Left forelimb (tissue), 1 donor: ENCODE data around the gene CEP170.
"Not testable (repeated sequence)": the region's sequence is repeated elsewhere in the genome, so short reads cannot be mapped to it uniquely, and the experiment has no call there.

ENCODE experiments used
- DNase-seq: peaks from one replicate; pipeline ENCODE4 v3.0.0-alpha.2; 2018; ENCODE audit warnings: low spot score

Gene CEP170

DNA sequence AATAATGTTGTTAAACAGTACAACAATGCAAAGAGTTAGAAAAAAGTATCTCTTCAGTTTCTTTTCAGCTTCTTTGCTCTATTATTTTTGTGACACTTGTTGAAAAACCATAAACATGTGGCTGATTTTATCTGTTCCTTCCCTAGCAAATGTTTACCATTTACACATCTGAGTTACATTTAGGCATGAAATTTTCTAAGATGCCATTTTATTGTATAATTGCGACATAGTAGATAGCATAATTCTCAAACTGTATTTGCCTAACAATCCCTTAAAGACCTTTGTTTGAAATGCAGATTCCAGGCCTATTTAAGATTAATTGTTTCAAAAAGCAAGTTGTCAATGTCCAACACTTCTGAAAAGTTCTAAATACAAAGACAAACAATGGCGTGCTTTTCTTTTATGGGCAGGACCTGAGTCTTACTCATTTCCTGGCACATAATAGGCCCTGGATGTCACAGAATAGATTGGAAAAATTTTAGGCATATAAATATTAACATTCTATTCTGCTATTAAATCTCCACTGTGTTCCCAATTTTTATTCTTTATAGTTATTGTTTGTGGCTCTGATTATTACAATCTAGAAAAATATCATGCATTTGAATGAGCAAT, 81.2 kb downstream of the CEP170 start:
- DNase-seq = not testable (repeated sequence)

- not testable (repeated sequence) for DNase-seq
These were observed 90.2 kb downstream of the CEP170 start for GRCh38 chr1:243164911-243165310.

DNA sequence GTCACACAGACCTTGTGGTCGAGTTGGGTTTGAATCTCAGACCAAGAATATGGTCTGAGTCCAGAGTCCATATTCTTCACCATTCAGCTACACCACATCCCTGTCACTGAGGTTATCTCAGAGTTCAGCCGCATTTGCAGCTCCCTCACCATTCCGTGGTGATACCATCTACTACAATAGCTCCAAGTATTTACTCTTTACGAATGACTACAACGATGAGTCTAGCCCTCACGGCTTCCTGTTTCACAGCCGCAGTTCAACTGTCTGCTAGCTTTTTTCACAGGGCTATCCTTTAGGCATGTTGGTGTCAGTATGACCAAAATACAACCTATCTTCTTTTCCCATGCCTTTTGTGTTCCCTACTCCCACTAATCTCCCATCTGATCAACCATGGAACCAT, 104.2 kb downstream of the CEP170 start:
- not testable (repeated sequence) for DNase-seq

GRCh38 chr1:243149120-243149519, 106.0 kb downstream of the CEP170 start:
- DNase-seq = not testable (repeated sequence)

GRCh38 chr1:243147351-243147750, 107.7 kb downstream of the CEP170 start:
- not testable (repeated sequence) for DNase-seq

DNA sequence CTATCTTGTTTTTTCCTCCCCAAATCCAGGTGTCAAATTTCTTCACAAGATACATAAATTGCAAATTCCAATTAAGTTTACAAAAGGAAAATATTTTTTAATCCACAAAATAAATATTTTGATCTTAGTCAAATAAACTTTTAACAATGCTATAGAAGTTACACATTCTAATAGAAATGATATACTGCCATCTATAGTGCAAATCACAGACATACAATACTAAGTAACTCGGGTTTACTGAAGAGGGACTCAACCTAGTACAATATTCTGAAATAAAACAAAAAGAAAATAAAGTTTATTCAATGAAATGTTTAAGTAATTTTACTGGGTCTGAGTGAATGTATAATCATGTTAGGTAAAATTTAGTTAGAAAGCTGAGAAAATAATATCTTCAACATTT, 114.6 kb downstream of the CEP170 start:
- not testable (repeated sequence) for DNase-seq

DNA sequence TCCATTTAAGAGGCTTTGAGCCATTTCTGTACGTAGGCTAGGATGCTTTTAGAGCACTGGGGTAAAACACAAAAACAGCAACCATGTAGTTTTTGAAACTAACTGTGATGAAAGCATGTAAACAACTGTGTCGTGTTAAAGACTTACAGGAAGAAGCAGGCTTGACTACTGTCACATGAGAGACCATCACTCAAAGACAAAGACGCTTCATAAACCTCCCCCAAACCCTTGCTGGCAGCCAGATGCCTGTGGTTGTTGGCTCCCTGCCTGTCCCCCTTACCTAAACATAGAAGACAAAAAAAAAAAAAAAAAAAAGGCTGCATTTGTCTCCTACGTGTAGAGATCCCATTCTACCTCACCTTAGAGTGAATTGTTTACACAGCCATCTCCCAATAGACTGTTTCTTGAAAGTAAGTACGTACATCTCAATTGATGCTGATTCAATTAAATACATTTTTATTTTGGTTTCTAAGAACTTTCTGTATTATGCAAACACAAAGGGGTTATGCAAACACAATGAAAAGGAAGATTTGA, 132.1 kb downstream of the CEP170 start:
- not testable (repeated sequence) for DNase-seq

DNA sequence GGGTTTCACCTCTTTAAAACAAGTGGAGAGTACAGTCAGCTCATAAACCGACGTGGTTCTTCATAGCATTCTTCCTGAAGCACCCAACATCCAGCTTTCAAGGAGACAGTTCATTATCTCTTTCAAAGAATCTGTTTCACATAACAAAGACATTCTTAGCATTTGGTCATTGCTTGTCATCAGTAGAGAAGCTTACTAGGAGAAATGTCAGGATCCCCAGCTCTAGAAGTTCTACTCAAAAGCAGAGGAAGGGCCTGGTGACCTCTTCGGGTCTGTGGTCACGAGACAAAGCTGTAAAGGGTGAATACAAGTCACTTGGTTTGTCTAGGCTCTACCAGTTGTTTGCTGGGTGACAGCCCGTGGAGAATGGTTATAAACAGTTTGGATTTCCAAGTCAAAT, 133.1 kb downstream of the CEP170 start:
- not testable (repeated sequence) for DNase-seq

- not testable (repeated sequence) for DNase-seq
These were observed 136.3 kb downstream of the CEP170 start for GRCh38 chr1:243118601-243119322.

GRCh38 chr1:243116187-243116586, 138.9 kb downstream of the CEP170 start:
- not testable (repeated sequence) for DNase-seq

- DNase-seq = not testable (repeated sequence)
These were observed 140.3 kb downstream of the CEP170 start for GRCh38 chr1:243114769-243115168.

DNA sequence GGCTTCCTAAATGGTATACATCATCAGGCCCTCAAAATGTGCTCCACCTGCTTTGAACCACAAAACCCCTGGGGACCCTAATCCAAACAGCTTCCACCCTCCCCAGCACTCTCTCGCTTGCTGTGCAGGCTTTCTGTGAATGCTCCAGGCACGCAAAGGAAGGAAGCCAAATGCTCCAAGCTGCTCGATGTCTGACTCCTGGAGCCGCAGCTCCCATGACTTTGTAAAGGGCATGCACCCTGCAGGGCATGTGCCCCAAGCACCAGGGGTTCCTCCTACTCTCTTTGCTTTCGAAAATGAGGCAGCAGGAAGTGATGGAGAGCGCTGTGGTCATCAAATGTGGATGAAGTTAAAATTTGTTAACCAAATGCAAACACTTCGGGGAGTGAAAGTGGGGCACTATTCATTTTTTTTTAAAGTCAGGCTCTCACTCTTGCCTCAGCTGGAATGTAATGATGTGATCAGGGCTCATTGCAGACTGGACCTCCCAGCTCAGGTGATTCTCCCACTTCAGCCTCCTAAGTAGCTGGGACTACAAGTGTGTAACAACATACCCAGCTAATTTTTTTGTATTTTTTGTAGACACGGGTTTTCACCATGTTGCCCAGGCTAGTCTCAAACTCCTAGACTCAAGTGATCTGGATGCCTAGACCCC, 140.9 kb downstream of the CEP170 start:
- DNase-seq = not testable (repeated sequence)

GRCh38 chr1:243107171-243107570, 147.9 kb downstream of the CEP170 start:
- DNase-seq = not testable (repeated sequence)

- not testable (repeated sequence) for DNase-seq
These were observed 149.3 kb downstream of the CEP170 start for GRCh38 chr1:243105652-243106332.

GRCh38 chr1:243105104-243105503, 150.0 kb downstream of the CEP170 start:
- DNase-seq = not testable (repeated sequence)

DNA sequence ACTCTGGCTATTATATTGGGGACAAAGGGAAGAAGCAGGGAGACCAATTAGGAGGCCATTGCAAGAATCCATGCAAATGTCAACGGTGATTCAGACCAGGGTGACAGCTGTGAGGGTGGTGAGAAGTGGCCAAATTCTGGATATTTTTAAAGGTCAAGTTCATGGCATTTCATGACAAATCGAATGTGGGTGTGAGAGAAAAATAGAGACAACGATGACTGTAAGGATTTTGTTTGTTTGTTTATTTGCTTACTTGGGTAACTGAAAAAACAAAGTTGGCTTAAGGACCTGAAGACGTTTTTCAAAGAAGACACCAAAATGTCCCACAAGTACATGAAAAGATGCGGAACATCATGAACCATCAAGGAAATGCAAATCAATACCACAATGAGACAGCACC, 150.6 kb downstream of the CEP170 start:
- DNase-seq = not testable (repeated sequence)

DNA sequence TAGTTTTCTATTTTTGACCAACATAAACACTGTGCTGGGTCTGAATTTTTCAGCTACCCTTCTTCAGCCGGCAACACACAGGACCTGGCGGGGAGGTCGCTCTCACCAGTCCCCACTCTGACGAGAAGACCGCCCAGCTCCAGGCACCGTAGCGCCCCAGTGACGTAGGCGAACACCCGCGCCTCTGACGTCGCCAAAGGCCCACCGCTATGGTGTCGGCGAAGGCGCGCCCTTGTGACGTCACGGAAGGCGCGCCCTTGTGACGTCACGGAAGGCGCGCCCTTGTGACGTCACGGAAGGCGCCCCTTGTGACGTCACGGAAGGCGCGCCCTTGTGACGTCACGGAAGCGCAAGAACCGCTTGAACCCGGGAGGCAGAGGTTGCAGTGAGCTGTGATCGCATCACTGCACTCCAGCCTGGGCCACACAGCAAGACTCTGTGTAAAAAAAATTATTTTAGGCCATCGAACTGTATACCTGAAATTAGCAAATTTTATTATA, 153.5 kb downstream of the CEP170 start:
- DNase-seq = peak; percentile 74

GRCh38 chr1:243087368-243087767, 167.7 kb downstream of the CEP170 start:
- DNase-seq = not testable (repeated sequence)
